Measurements from ENCODE around the gene ALOX12B. TPM values are rescaled to one million over a fixed set of nuclear protein-coding genes. Genes with fewer than 3 reads are reported as not detected.

Gene ALOX12B
- total and polyA plus RNA-seq, 2 of the 8 experiments (the other 6 are each of a cell fraction or from before 2014, with no cell fraction given): 0.86 TPM; not detected in 1

DNA sequence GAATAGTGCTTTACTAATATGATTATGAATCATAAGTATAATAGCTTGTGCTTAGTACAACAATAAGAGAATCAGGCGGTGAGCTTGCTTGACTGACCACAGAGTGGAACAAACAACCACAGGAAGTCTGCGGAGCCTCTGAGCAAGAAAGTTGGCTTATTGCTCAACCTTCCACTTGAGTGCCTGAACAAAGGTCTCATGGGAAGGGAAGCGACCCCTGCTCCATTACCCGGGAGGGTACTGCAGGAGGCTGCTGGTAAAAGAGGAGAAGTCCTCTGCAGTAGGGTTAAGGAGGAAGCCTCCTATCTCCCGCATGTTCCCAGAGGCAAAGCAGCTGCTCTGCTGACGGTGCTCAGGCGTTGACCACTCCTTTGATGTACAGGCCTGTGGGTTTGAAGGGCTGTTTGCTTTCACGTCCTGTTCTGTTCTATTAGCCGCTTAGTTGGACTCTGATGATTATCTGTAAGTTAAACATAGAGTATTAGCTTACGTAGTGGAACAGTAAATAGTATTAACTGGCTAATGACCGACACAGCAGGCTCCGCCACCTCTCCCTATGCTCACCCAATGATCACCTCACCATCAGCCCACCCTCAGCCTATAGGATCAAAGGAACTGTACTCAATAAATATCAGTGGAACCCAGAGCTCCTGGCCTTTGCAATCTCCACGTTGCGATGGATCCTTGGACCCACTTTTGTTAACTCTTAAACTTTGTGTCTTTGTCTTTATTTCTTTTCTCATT is 31.1 kb downstream of the ALOX12B start:
- no peak overlapping the region for H4K8ac ChIP-seq (ENCODE audit: extremely low read depth, insufficient read depth, low read length)
- H3K23ac ChIP-seq (ENCODE audit: insufficient read length): no peak overlapping the region
- FAIRE-seq: no peak
- no peak overlapping the region for H3K9ac ChIP-seq (replicated peaks in 1 of 4; ENCODE audit: extremely low read depth in 1 of 4, low read depth in 3 of 4, low read length in 3 of 4)
- no peaks in the 10 kb centered on the region for H3K36me3 ChIP-seq (ENCODE audit: control insufficient read depth in 2 of 4, insufficient read depth in 4 of 4, low read length in 3 of 4)
- H2AFZ ChIP-seq (ENCODE audit: low read length): no peak overlapping the region
- no peaks in the 10 kb centered on the region for H4K20me1 ChIP-seq (replicated peaks in 1 of 2; ENCODE audit: control insufficient read depth in 1 of 2, insufficient read depth in 2 of 2, low read length in 2 of 2)
- H2BK120ac ChIP-seq (replicated peaks; ENCODE audit: low read depth, low read length): no peak overlapping the region
- H3K79me1 ChIP-seq (ENCODE audit: low read depth, low read length): no peaks in the 10 kb centered on the region
- H3K56ac ChIP-seq (replicated peaks; ENCODE audit: insufficient read length, low read depth, low read length): no peak overlapping the region
- 0 out of 2 replicates have a peak overlapping the region, but pooled peaks have one; percentile 27 for H2BK12ac ChIP-seq (ENCODE audit: low read depth, low read length)
- no peak overlapping the region for H2BK5ac ChIP-seq (ENCODE audit: low read depth, low read length)
- no peak overlapping the region for H4K5ac ChIP-seq (ENCODE audit: insufficient read length, low read depth, low read length)
- H3K27ac ChIP-seq (ENCODE audit: low read depth, low read length): no peak overlapping the region
- H3K14ac ChIP-seq (ENCODE audit: insufficient read length): no peak overlapping the region
- ChIA-PET POLR2A (ENCODE audit: partially characterized antibody) (no interaction called here), CTCF (ENCODE audit: partially characterized antibody) (interaction anchor here (1.0 to 11.6 kb wide), 36 partner anchors 10 to 313 kb away, joined by 3 to 270 read pairs (median 6); partner anchors contain the start of genes ALOX15B, ALOXE3, KCNAB3 and RNF227)
- no peak overlapping the region for H3K4me2 ChIP-seq (ENCODE audit: insufficient read depth in 1 of 2, low read depth in 2 of 2, low read length in 2 of 2)
- H3K79me2 ChIP-seq (ENCODE audit: control insufficient read depth in 1 of 2, insufficient read depth in 2 of 2, low read length in 2 of 2): no peaks in the 10 kb centered on the region
- H3K4me1 ChIP-seq (replicated peaks in 1 of 4; ENCODE audit: control insufficient read depth in 3 of 4, insufficient read depth in 4 of 4, low read length in 3 of 4): peaks cover 0 to 4% (median 2%) of the 10 kb centered on the region in 4 experiments; a peak in 4 of 7 replicates
- no peak overlapping the region for H4K91ac ChIP-seq (replicated peaks; ENCODE audit: insufficient read length, low read length)
- no peak for DNase-seq (ENCODE audit: low read depth in 1 of 2, low spot score in 2 of 2)
- TF ChIP-seq KDM4A (IDR thresholded peaks at IDR 0.05; ENCODE audit: low read depth, low read length, severe bottlenecking): no peak
- no peak for TF ChIP-seq CTBP2 (IDR thresholded peaks at IDR 0.05; ENCODE audit: borderline replicate concordance, insufficient read depth, insufficient read length, low read length)
- peak; percentile 35; the same call in 1 of the 2 replicates for TF ChIP-seq CEBPB (IDR thresholded peaks at IDR 0.05; ENCODE audit: low read depth, low read length)
- TF ChIP-seq, protein P1, sequence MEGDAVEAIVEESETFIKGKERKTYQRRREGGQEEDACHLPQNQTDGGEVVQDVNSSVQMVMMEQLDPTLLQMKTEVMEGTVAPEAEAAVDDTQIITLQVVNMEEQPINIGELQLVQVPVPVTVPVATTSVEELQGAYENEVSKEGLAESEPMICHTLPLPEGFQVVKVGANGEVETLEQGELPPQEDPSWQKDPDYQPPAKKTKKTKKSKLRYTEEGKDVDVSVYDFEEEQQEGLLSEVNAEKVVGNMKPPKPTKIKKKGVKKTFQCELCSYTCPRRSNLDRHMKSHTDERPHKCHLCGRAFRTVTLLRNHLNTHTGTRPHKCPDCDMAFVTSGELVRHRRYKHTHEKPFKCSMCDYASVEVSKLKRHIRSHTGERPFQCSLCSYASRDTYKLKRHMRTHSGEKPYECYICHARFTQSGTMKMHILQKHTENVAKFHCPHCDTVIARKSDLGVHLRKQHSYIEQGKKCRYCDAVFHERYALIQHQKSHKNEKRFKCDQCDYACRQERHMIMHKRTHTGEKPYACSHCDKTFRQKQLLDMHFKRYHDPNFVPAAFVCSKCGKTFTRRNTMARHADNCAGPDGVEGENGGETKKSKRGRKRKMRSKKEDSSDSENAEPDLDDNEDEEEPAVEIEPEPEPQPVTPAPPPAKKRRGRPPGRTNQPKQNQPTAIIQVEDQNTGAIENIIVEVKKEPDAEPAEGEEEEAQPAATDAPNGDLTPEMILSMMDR (IDR thresholded peaks at IDR 0.05; ENCODE audit: control extremely low read depth in 1 of 3, insufficient read depth in 1 of 3, low read depth in 1 of 3, low read length in 3 of 3): no peak
- no peak for TF ChIP-seq ZNF274 (IDR thresholded peaks at IDR 0.05; ENCODE audit: borderline replicate concordance, extremely low read depth, low read length)
- no peaks in the 10 kb centered on the region for H3K9me3 ChIP-seq (ENCODE audit: insufficient read depth in 2 of 2, low read depth in 1 of 2, low read length in 1 of 2)
- no peak overlapping the region for H3K4me3 ChIP-seq (ENCODE audit: extremely low read depth in 1 of 4, insufficient read depth in 2 of 4, low read depth in 3 of 4, low read length in 4 of 4)
- H3K18ac ChIP-seq (ENCODE audit: extremely low read depth, low read length): no peak overlapping the region
- H3K4ac ChIP-seq (replicated peaks; ENCODE audit: insufficient read length, low read depth, low read length): no peak overlapping the region
- 87% methylated on average over 14 of the region's 14 CpGs; no CpG with 5 or more reads in 1 of the 2 experiments for WGBS, 2 experiments (ENCODE audit: extremely low coverage in 1 of 2, insufficient coverage in 1 of 2, insufficient read length in 1 of 2, insufficient replicate concordance in 2 of 2, low coverage in 1 of 2, low lambda C conversion rate in 2 of 2, missing lambda C conversion rate in 1 of 2)
- H2BK15ac ChIP-seq (ENCODE audit: low read length): no peak overlapping the region; the same call in 1 of the 2 replicates
- no peaks in the 10 kb centered on the region; the same call in 1 of the 2 replicates for H3K23me2 ChIP-seq (ENCODE audit: low read depth, low read length)
- H3K27me3 ChIP-seq (replicated peaks in 1 of 4; ENCODE audit: control insufficient read depth in 3 of 4, extremely low read depth in 1 of 4, insufficient read depth in 3 of 4, low read length in 3 of 4): peaks cover 1 to 12% (median 9%) of the 10 kb centered on the region in 4 experiments; a peak in 5 of 7 replicates
- H2BK20ac ChIP-seq (ENCODE audit: low read length): no peak overlapping the region
- H2AK5ac ChIP-seq (ENCODE audit: low read depth, low read length): no peak overlapping the region
